ENCODE results near the gene FAM209A.

The FAM209A gene

DNA sequence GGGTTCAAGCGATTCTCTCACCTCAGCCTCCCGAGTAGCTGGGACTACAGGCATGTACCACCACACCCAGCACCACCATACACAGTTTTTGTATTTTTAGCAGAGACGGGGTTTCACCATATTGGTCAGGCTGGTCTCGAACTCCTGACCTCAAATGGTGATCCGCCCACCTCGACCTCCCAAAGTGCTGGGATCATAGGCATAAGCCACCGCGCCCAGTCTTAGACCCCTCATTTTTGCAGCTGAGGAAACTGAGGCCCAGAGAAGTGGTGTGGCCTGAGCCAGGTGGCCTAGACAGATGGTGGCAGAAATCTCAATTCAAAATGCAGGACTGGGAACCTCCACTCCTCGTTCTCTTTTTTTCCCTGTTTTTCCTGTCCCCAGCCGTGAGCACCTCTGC, 12.6 kb upstream of the FAM209A start:
- H3K4me3 ChIP-seq (ENCODE audit: low read length): no peak overlapping the region
- H2AFZ ChIP-seq (ENCODE audit: low read depth, low read length): no peak overlapping the region
- no peak overlapping the region for H3K27ac ChIP-seq (ENCODE audit: low read length)
- H3K27me3 ChIP-seq (ENCODE audit: low read depth, low read length): no peaks in the 10 kb centered on the region
- H3K9ac ChIP-seq (ENCODE audit: low read length): no peak overlapping the region
- TF ChIP-seq, protein P1, sequence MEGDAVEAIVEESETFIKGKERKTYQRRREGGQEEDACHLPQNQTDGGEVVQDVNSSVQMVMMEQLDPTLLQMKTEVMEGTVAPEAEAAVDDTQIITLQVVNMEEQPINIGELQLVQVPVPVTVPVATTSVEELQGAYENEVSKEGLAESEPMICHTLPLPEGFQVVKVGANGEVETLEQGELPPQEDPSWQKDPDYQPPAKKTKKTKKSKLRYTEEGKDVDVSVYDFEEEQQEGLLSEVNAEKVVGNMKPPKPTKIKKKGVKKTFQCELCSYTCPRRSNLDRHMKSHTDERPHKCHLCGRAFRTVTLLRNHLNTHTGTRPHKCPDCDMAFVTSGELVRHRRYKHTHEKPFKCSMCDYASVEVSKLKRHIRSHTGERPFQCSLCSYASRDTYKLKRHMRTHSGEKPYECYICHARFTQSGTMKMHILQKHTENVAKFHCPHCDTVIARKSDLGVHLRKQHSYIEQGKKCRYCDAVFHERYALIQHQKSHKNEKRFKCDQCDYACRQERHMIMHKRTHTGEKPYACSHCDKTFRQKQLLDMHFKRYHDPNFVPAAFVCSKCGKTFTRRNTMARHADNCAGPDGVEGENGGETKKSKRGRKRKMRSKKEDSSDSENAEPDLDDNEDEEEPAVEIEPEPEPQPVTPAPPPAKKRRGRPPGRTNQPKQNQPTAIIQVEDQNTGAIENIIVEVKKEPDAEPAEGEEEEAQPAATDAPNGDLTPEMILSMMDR (IDR thresholded peaks at IDR 0.05; ENCODE audit: low read depth, low read length): no peak
- no peak for TF ChIP-seq EZH2phosphoT487 (IDR thresholded peaks at IDR 0.05; ENCODE audit: low read depth)
- no peaks in the 10 kb centered on the region for H3K9me3 ChIP-seq (ENCODE audit: insufficient read depth, low read length)
- no peak overlapping the region for H3K4me2 ChIP-seq (ENCODE audit: low read length)
- H3K4me1 ChIP-seq (ENCODE audit: low read length): no peaks in the 10 kb centered on the region
- H3K36me3 ChIP-seq (replicated peaks; ENCODE audit: low read depth, low read length): peaks cover 22% of the 10 kb centered on the region
- no peaks in the 10 kb centered on the region for H3K79me2 ChIP-seq (ENCODE audit: low read length)
- 0 out of 2 replicates have a peak, but pooled peaks cover under 1% of the 10 kb centered on the region for H4K20me1 ChIP-seq (ENCODE audit: insufficient read depth, low read length)

DNA sequence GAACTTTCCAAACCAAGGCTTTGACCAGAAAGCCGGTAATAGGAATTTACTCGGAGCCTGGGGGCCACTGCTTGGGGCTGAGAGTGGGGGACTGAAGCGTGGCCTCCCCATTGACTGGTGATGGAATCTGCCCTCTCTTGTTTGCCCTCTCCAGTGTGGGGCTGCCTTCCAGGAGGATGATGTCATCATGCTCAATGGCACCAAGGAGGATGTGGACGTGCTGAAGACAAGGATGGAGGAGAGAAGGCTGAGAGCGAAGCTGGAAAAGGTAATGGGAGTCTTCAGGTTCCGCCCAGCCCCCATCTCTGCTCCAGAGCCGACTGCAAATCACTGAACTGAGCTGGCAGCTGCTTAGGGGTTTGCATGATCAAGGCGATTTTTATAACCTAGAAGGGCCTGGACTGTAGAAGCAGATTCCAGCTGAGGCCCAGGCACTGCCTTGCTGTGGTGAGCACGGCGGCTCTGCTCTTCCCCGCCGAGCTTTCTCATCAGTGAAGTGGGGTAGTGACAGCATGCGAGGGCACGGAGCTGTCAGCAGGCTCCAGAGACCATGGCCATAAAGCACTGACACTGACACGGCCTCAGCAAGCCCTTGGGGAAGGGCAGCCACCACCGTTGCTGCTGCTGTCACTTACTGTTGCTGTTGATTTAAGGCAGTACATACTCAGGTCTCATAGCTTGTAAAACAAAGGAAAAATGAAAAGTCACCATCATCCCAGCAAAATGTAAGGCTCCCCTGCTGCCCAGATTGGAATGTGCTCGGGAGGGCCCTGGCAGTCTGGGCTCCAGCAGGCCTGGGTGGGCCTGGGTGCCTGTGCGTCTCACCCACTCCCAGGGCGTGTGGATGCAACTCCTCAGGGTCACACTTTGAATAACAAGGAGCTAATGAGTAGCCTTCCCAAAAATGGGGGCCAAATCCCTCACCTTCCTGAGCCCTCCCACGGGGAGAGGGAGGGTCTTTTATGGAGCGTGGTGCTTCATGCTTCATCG, 11.1 kb upstream of the FAM209A start:
- H3K36me3 ChIP-seq (replicated peaks; ENCODE audit: low read depth, low read length): peaks cover 37% of the 10 kb centered on the region
- H3K4me1 ChIP-seq (ENCODE audit: low read length): no peaks in the 10 kb centered on the region
- no peaks in the 10 kb centered on the region for H3K27me3 ChIP-seq (ENCODE audit: low read depth, low read length)
- H3K9ac ChIP-seq (ENCODE audit: low read length): no peak overlapping the region
- no peaks in the 10 kb centered on the region for H3K79me2 ChIP-seq (ENCODE audit: low read length)
- H3K4me3 ChIP-seq (ENCODE audit: low read length): no peak overlapping the region
- 0 out of 2 replicates have a peak, but pooled peaks cover 3% of the 10 kb centered on the region for H4K20me1 ChIP-seq (ENCODE audit: insufficient read depth, low read length)
- H2AFZ ChIP-seq (ENCODE audit: low read depth, low read length): no peak overlapping the region
- no peaks in the 10 kb centered on the region for H3K9me3 ChIP-seq (ENCODE audit: insufficient read depth, low read length)
- no peak overlapping the region for H3K4me2 ChIP-seq (ENCODE audit: low read length)
- TF ChIP-seq, protein P1 (IDR thresholded peaks at IDR 0.05; ENCODE audit: low read depth, low read length): no peak
- no peak for TF ChIP-seq EZH2phosphoT487 (IDR thresholded peaks at IDR 0.05; ENCODE audit: low read depth)
- no peak overlapping the region for H3K27ac ChIP-seq (ENCODE audit: low read length)

GRCh38 chr20:56516631-56517030, 7.9 kb upstream of the FAM209A start:
- Histone ChIP-seq H3K4me2 (ENCODE audit: low read length) (no peak overlapping the region), H3K9ac (ENCODE audit: low read length) (no peak overlapping the region), H3K4me3 (ENCODE audit: low read length) (no peak overlapping the region), H3K79me2 (ENCODE audit: low read length) (no peaks in the 10 kb centered on the region), H3K9me3 (ENCODE audit: insufficient read depth, low read length) (no peaks in the 10 kb centered on the region), H3K36me3 (replicated peaks; ENCODE audit: low read depth, low read length) (peaks cover 60% of the 10 kb centered on the region), H2AFZ (ENCODE audit: low read depth, low read length) (no peak overlapping the region), H3K4me1 (ENCODE audit: low read length) (no peaks in the 10 kb centered on the region), H3K27me3 (ENCODE audit: low read depth, low read length) (no peaks in the 10 kb centered on the region), H3K27ac (ENCODE audit: low read length) (no peak overlapping the region), H4K20me1 (ENCODE audit: insufficient read depth, low read length) (0 out of 2 replicates have a peak, but pooled peaks cover 3% of the 10 kb centered on the region)
- TF ChIP-seq, protein P1 (IDR thresholded peaks at IDR 0.05; ENCODE audit: low read depth, low read length): no peak
- no peak for TF ChIP-seq EZH2phosphoT487 (IDR thresholded peaks at IDR 0.05; ENCODE audit: low read depth)

GRCh38 chr20:56517211-56517610, 7.3 kb upstream of the FAM209A start:
- Histone ChIP-seq H3K4me2 (ENCODE audit: low read length) (no peak overlapping the region), H3K27me3 (ENCODE audit: low read depth, low read length) (no peaks in the 10 kb centered on the region), H4K20me1 (ENCODE audit: insufficient read depth, low read length) (0 out of 2 replicates have a peak, but pooled peaks cover 3% of the 10 kb centered on the region), H3K79me2 (ENCODE audit: low read length) (no peaks in the 10 kb centered on the region), H3K36me3 (replicated peaks; ENCODE audit: low read depth, low read length) (peaks cover 60% of the 10 kb centered on the region), H3K4me1 (ENCODE audit: low read length) (no peaks in the 10 kb centered on the region), H3K4me3 (ENCODE audit: low read length) (no peak overlapping the region), H3K9me3 (ENCODE audit: insufficient read depth, low read length) (no peaks in the 10 kb centered on the region), H2AFZ (ENCODE audit: low read depth, low read length) (no peak overlapping the region), H3K27ac (ENCODE audit: low read length) (no peak overlapping the region), H3K9ac (ENCODE audit: low read length) (no peak overlapping the region)
- no peak for TF ChIP-seq EZH2phosphoT487 (IDR thresholded peaks at IDR 0.05; ENCODE audit: low read depth)
- TF ChIP-seq, protein P1 (IDR thresholded peaks at IDR 0.05; ENCODE audit: low read depth, low read length): no peak

Measured in OCI-LY3 (cell line).